ENCODE data around the gene FGF11.

The FGF11 gene

DNA sequence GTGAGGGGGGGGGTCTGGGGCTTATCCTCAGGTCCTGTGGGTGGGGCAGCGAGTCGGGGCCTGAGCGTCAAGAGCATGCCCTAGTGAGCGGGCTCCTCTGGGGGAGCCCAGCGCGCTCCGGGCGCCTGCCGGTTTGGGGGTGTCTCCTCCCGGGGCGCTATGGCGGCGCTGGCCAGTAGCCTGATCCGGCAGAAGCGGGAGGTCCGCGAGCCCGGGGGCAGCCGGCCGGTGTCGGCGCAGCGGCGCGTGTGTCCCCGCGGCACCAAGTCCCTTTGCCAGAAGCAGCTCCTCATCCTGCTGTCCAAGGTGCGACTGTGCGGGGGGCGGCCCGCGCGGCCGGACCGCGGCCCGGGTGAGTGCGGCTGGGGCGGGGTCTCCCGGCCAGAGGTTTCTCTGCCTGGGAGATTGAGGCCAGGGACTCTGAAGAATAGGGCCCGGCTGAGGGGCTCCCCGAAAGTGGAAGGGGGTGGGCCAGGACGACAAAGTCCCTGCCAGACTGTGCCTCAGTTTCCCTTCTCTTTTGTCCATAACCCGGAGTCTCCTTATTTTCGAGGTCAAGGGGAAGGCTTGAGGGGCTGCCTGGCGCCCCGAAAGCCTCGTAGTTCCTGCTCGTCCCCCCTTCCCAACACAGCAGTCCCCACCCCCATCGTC, at the start of gene FGF11:
Gene FGF11, plus strand, starts transcription at position 51 of the 651 bp plus-strand sequence. Its CDS starts 109 bp downstream, at position 160.
- no peak for DNase-seq (ENCODE audit: low read depth, low spot score)

DNA sequence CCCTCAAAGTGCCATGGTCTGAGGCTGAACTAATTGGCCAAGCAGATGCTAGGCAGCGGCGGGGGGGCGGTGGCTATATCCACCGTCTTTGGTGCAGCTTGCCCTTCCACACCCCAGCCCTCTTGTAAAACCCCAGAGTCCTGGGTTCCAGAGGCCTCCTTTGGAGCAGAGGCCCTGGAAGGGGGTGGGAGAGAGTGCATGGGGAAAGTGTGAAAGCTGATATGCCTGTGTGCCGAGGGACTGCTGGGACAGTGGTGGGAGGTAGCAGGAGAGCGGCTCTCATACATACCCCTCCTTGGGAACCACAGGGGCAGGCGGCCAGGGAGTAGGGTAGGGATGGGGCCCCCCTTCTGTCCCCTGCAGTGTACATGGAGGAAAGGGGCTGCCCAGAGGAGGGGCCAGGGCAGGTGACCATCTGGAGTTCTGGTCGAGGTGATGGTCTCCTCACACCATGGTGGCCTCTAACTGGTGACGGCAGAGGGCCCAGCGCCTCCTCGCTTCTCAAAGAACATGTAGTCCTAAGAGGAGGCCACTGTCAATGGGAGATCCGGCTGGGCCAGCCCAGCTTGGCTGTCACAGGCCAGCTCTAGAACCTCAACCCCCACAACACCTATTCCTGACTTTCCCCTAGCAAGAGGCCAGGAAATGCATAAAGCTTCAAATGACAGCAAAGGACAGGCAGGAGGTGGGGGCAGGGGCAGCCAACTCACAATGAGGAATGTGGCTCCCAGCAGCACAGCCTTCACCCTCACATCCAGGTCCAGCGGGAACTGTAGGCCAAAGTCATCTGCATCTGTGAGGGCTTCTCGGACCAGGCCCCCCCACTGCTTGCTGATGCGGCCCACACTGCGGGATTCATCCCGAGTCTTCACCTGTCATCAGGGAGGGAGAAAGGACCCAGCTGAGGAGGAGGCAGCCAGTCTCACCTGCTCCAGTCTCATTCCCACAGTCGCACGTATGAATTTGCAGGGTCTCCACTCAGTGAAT, 49.1 kb upstream of the FGF11 start:
- no peak for DNase-seq (ENCODE audit: low read depth, low spot score)

GRCh38 chr17:7391307-7391706, 48.0 kb upstream of the FGF11 start:
- no peak for DNase-seq (ENCODE audit: low read depth, low spot score)

DNA sequence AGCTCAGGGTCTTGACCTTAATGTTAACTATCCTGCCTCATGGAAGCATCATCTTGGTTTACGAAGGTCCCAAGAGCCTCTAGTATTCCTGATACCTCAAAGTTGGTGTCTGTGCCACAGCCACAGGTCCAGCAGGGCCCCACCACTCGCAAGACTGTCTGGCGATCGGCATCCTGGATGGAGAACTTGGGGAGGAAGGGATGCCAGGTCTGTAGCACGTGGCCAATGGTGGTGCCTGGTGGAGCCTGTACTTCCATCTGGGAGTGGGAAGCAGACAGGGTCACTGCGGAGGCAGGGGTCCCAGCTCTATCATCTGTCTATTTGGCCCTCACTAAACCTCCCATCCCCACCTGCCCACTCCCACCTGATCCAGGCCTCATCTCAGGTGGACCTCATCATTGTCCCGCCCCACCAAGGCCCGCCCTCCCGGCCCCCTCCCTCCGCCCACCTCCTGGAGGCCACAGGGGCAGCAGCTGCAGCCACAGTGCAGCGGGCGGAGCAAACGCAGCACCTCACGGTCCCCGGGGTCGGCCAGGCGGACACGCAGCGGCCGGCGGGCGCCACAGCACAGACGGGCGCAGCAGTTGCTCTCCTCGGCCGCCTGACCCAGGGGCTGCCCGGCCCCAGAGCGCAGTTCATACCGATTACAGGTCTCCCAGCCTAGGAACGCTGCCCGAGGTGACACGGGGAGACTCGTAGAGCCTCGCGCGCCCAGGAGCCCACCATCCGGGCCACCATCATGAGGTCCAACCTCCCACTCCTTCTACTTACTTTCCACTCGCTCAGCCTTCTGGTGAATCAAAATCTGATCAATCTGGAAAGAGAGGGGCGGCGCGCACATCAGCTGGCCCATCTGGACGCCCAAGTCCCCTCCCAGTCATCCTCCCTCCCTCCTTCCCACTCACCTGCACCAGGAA, 46.4 kb upstream of the FGF11 start:
- no peak for DNase-seq (ENCODE audit: low read depth, low spot score)

DNA sequence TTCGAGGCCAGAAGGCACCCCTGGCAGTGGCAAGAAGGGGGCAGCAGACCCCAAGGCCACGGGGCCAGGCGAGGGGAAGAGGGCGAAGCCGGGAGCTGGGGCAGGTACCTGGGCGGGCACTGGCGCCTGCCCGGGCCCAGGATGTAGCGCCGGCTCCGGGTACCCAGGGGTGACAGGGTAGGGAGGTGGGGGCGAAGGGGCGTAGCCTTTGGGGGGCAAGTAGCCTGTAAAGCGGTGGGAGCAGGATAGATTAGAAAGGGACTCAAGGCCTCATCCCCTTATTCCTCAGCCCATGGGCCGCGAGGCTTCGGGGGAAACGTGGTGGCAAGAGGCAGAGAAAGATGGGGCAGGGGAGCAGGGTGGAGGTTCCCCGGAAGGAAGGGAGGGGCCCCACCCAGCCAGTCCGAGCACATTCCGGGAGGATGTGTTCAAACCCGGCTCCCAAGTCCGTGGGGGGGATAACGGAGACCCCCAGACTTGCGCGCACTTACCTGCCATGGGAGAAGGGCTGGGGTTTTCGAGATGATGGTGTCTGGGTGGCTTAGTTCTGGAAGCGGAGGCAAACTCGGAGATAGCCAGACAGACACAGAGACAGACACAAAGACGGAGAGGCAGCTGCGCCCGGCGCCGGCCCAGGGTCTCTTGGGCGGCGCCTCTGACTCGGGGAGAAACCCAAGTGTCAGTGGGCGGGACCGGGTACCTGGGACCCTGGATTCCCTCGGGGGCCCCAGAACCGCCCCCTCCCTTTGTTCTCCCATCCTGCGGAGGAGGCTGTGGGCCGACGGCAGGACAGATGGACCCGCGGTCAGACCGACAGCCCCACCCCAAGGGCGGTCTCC, 45.5 kb upstream of the FGF11 start:
- no peak for DNase-seq (ENCODE audit: low read depth, low spot score)

- DNase-seq (ENCODE audit: low read depth, low spot score) = peak; percentile 62
Measured at GRCh38 chr17:7394452-7395191, 44.7 kb upstream of the FGF11 start, which contains the start of gene PLSCR3. PLSCR3 (minus strand) TSS chr17:7394525; CDS start chr17:7394110, 415 bp downstream.

GRCh38 chr17:7396147-7396546, 43.2 kb upstream of the FGF11 start:
- no peak for DNase-seq (ENCODE audit: low read depth, low spot score)

GRCh38 chr17:7398612-7399011, 40.7 kb upstream of the FGF11 start:
- no peak for DNase-seq (ENCODE audit: low read depth, low spot score)

GRCh38 chr17:7403043-7403726, 36.1 kb upstream of the FGF11 start:
- no peak for DNase-seq (ENCODE audit: low read depth, low spot score)

- DNase-seq (ENCODE audit: low read depth, low spot score) = no peak
Measured at GRCh38 chr17:7403727-7403976, 35.7 kb upstream of the FGF11 start.

GRCh38 chr17:7403977-7404736, 35.2 kb upstream of the FGF11 start, which contains the start of gene TMEM256:
TMEM256 (minus strand) TSS chr17:7404097; CDS start chr17:7404084, 13 bp downstream.
- DNase-seq (ENCODE audit: low read depth, low spot score) = peak; percentile 91

DNA sequence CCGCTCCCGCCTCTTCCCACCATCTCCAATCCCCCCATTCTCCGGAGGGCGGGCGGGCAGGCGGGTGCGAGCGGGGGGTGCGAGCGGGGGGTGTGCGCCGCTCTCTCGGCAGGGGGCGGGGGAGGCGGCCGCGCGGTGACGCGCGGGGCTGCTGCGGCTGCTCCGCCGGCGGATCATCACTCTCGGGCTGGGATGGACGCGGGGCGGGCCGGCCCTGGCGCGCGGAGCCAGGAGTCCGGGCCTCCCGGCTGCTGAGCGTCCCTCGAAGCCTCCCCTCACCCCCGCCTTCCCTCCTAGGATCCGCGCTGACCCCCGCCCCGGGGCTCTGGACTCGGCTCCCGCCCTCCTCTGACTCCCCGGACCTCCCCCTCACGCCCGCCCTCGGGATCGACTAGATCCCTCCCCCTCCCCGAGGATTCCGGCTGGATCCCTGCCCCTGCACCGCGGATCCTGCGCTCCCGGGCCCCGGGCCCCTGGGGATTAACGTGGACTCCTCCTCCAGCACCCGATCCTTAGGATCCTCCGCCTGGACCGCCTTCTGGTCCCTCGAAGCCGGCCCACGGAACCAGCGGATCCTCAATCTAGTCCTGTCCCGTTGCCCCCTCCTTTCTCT, 34.5 kb upstream of the FGF11 start:
- DNase-seq (ENCODE audit: low read depth, low spot score) = peak; percentile 34

GRCh38 chr17:7405350-7406234, 33.7 kb upstream of the FGF11 start:
- no peak for DNase-seq (ENCODE audit: low read depth, low spot score)

- DNase-seq (ENCODE audit: low read depth, low spot score) = no peak
Measured at GRCh38 chr17:7406235-7406825, 33.0 kb upstream of the FGF11 start.

DNA sequence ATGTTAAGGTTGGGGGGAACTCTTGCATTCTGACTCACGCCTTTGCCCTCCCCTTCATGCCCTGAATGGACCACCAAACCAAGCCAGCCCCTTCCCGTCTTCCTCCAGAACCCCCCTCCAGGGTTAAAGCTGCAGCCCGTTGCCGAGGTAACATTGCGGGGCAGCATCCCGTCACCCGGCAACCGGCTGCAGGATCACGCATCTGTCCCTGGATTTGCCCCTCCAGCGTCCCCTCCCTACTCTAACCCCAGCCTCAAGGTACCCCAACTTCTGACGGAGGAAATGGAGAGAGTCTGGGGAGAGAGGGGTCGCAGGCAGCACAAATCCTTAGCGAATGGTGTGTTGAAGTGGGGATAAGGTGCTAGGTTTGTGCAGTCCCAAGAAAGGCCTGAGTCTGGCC, 32.2 kb upstream of the FGF11 start:
- DNase-seq (ENCODE audit: low read depth, low spot score) = no peak

DNA sequence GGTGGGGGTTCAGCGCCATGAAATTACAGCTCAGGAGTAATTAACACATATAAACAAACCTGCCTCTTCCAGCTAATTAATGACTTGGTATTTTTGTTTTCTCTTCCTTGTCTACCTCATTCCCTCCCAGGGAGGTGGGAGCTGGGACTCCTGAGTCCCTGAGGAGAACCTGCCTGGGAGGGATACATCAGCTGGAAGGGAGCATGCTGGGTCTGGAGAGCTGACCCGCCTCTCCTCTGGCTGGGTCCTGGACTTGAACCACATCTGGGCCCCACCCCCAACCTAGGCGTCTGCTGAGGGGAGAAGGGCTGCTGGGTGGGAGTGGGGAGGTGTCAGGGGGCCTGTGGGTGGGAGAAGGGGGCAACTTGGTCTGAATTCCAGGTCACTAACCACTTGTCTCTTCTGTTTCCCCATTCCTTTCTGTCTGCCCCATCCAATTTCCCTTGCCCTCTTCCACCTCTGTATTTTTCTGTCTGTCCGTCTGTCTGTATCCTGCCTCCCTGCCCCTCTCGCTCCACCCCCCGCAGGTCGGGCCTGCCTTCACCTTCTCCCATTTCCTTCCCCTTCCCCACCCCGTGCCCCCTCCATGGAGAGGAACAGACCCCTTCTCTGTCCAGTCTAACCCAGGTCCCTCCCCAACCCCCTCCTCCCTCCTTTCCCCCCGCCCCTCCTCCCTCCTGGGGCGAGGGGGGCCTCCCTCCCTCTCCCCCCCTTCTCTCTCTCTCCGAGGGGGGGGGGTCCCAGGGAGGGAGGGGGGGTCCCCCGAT, 31.6 kb upstream of the FGF11 start, which contains the start of gene NLGN2:
Gene NLGN2, plus strand, starts transcription at position 361 of the 767 bp plus-strand sequence. CDS start 411 bp downstream, outside the sequence.
- no peak for DNase-seq (ENCODE audit: low read depth, low spot score)
